ENCODE measurements around the gene PNMA8B.

PNMA8B gene

DNA sequence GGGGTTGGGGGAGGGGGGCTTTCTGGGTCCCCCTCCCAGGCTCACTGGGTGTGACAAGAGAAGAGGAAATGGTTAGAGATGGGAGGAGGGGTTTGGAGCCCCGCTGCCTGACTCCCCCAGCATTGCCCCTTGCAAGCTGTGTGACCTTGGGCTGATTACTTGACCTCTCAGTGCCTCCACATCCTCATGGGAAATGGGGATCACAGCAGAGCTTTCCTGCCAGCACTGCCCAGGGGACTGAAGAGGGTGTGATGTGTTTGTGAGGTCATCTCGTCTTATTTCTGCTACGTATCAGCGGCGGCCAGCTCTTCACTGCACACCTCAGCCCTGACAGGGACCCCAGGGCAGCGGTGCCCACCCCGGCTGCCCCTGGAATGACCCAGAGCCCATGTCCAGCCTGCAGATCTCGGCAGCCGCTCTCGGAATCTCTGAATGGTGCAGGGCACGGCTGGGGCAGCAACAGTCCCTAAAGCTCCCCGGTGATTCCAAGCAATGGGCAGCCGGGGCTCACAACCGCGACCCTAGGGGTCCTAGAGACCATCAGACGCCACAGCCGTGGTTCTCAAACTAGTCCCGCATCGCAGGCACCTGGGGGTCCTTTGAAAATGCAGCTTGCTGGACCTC, 8.4 kb downstream of the PNMA8B start:
- DNase-seq (ENCODE audit: low spot score) = no peak

DNA sequence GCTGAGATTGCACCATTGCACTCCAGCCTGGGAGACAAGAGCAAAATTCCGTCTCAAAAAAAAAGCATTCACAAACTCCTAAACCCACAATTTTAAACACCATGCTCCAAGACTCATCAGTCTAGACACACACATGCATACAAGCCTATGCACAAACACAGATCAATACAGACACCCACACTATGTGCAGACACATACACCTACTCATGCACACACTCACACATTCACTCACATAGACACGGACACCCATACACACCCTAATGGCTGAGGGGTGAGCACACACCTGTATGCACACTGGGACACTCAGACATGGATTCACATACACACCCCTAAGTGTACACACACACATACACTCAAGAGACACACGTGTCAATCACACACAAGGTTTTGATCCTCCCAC, 9.3 kb downstream of the PNMA8B start:
- DNase-seq (ENCODE audit: low spot score) = no peak

DNA sequence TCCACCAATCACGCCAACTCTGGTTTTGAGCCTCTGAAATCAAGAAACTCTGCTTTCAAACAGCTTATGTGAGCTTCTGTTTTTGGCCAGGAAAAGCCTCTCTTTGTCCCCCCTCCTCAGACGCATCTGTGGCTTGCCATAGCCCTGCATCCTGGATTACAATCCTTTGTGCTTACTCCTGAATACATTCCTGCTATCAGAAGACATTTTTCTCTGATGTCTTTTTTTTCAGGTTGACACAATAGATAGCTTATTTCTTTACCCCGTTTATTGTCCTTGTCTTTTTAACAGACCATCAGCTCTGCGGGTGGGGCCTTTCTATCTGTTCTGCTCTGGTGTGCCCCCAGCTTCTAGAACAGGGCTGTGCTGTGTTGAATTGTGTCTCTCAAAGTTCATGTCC, 11.0 kb downstream of the PNMA8B start:
- DNase-seq (ENCODE audit: low spot score) = no peak

- DNase-seq (ENCODE audit: low spot score) = no peak
These were observed 13.0 kb downstream of the PNMA8B start for GRCh38 chr19:46482631-46483030.

DNA sequence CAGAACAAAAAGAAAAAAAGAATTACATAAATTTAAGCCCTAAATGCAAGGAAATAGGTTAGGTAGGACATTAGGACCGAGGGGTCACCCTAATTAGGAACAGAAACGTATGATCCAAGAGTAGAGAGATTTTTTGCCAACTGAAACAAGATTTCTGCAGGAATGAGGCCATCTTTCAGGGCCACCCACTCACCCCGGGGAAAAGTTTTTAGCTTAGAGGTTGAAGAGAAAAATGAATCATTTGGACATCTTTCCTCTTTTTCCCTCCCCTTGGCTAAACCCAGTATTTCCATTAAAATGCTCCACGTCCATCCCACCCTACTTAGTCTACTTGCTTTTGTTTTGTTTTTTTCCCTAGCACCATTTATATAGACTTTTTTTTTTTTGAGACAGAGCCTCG, 13.7 kb downstream of the PNMA8B start:
- no peak for DNase-seq (ENCODE audit: low spot score)

DNA sequence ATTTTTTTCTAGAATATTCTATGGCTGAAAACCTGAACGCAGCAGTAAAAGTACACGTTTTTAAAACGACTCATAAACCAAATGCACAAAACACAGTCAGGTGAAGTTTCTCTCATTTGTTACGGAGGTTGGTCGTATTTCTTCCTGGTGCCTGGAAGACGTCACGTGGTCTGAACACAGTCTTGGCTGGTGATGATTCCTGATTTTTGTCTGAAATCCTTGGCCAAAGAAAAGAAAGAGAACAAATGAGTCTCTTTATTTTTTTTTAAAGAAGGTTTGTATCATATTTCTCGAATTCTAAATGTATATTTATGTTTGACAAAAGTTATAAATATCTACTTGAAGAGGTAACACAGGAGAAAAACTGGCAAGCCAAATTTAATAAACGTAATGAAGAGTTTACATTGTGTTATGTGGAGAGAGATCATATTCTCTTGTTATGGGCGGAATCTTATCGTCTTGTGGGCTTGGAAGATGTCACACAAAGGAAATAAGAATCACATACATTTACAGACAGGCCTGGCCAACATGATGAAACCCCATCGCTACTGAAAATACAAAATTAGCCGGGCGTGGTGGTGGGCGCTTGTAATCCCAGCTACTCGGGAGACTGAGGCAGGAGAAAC, 14.3 kb downstream of the PNMA8B start:
- no peak for DNase-seq (ENCODE audit: low spot score)

GRCh38 chr19:46480415-46480814, 15.3 kb downstream of the PNMA8B start:
- no peak for DNase-seq (ENCODE audit: low spot score)

- DNase-seq (ENCODE audit: low spot score) = peak; percentile 75
These were observed 17.2 kb downstream of the PNMA8B start for GRCh38 chr19:46478356-46478986.

- DNase-seq (ENCODE audit: low spot score) = no peak
These were observed 19.7 kb downstream of the PNMA8B start for GRCh38 chr19:46475986-46476385.

DNA sequence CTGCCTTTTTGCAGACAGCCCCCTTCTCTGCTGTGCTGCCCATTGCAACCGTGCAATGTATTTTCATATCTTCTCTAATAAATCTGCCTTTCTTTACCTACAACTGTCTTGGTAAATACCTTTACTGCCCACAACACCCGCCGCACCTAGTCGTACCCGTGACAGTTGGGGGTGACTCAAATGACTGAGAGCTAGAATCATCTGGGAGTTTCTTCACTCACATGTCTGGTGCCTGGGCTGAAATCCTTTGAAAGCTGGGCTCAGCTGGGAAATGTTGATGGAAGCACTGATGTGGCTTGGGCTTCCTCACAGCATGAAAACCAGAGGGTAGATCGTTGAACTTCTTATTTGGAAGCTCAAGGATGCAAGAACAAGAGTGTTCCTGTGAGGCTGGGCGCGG, 21.5 kb downstream of the PNMA8B start:
- DNase-seq (ENCODE audit: low spot score) = no peak

GRCh38 chr19:46472592-46472991, 23.1 kb downstream of the PNMA8B start:
- no peak for DNase-seq (ENCODE audit: low spot score)

DNA sequence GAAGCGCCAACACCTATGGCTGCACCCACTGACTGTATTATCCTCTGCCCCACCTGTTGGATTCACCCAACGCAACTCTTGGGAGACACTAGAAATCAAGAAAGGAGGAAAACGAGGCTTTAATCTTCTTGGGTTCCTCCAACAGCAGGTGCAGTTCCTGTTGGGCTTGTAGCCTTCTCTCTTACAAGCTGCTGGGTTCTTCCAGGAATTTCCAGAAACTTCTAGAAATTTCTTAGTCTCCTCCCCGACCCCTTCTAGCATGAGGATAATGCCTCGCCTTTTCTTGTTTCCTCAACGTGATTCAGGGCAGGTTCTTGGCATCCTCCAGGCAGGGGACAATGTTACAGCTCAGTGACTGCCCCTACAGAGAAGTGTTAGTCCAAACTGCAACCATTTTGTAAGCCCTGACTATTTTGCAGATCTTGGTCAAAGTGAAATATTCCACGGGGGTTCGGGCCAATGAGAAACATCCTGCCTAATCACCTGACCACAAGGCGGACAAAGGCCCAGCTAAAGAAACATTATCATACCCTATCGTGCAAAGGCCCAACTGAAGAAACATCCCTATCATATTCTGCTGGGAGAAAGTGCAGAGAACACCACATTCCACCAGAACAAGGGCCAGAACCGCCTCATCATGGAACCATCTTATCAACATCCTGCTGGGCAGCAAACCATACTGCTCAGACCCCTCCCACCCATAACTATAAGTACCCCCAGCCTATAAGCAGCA, 23.7 kb downstream of the PNMA8B start:
- DNase-seq (ENCODE audit: low spot score) = no peak

DNA sequence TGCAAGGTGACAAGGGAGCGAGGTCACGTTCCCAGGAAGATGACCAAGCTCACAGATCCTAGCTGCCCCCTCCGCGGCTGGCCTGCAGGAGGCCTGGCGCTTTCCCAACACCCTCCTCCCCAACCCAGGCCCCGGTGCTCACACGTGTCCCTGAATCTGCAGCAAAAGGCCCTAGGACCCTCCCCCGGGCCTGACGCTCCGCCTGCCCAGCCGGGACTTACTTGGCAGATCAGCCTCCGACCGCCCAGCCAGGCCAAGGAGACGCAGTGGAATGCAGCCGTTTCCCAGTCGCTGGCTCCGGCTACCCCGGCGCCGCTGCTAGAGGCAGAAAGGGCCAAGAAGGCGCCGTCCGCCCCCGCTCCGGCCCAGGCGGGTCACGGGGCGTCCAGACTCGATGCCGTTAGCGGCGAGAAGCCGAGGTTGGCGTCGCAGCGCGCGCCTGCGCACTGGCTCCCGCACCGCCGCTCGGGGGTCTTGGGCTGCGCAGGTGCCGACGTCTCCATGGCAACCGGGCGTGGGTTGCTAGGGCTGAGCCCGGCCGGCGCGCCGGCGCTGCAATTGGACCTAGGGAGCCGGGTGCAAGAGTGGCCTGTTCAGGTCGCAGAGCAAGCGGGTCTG, 24.4 kb downstream of the PNMA8B start, which contains the start of gene PNMA8A:
TSS of gene PNMA8A (minus strand) at position 448 of the 618 bp plus-strand sequence. CDS start 528 bp downstream, outside the sequence.
- peak; percentile 99 for DNase-seq (ENCODE audit: low spot score)

- no peak for DNase-seq (ENCODE audit: low spot score)
These were observed 25.3 kb downstream of the PNMA8B start for GRCh38 chr19:46470376-46470775.

- DNase-seq (ENCODE audit: low spot score) = no peak
These were observed 26.0 kb downstream of the PNMA8B start for GRCh38 chr19:46469541-46470185.

- DNase-seq (ENCODE audit: low spot score) = no peak
These were observed 29.0 kb downstream of the PNMA8B start for GRCh38 chr19:46466536-46467196.

DNA sequence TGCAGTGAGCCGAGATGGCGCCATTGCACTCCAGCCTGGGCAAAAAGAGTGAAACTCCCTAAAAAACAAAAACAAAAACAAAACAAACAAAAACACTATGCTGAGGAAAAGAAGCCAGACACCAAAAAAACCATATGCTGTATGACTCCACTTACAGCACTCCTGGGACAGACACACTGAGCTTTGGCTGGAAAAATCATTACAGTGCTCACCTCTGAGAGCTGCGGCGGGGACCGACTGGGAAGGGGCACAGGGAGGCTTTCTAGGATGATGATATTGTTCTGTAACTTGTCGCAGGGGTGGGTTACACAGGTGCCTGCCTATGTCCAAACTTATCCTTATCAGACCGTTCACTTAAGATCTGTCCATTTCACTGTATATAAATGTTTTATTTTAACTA, 32.2 kb downstream of the PNMA8B start:
- no peak for DNase-seq (ENCODE audit: low spot score)

DNA sequence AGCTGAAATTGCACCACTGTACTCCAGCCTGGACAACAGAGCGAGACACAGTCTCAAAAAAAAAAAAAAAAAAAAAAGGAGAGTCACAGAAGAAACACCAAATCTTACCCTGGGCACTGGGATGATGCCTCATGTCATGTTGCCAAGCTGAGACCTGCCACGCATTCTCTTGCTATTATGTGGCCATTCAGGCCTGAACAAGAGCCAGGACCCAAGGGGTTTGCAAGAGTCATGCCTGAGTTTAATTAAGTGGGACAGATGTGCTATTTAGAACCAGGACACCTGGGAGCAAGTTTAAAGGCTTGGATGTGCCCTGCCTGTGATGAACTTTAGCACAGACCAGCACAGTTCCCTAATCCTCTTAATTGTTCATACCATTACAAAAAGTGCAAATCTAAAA, 34.1 kb downstream of the PNMA8B start:
- DNase-seq (ENCODE audit: low spot score) = no peak

GRCh38 chr19:46460981-46461380, 34.7 kb downstream of the PNMA8B start:
- no peak for DNase-seq (ENCODE audit: low spot score)

DNA sequence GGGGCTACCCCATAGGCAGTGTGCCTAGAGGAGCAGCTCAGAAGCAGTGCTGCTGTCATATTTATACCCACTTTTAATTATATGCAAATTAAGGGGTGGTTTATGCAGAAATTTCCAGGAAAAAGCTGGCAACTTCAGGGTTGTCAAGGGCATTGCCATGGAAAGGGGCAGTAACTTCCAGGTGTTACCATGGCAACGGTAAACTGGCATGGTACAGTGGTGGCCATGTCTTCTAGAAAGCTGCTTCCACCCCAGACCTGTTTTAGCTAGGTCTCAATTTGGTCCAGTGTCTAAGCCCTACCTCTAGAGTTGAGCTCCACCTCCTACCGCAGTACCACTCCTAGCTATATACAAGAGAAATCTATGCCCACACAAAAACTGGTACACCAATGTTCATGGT, 35.6 kb downstream of the PNMA8B start:
- no peak for DNase-seq (ENCODE audit: low spot score)

- no peak for DNase-seq (ENCODE audit: low spot score)
These were observed 38.7 kb downstream of the PNMA8B start for GRCh38 chr19:46456930-46457329.
